Measurements from ENCODE around the gene SUGP2.

DNA sequence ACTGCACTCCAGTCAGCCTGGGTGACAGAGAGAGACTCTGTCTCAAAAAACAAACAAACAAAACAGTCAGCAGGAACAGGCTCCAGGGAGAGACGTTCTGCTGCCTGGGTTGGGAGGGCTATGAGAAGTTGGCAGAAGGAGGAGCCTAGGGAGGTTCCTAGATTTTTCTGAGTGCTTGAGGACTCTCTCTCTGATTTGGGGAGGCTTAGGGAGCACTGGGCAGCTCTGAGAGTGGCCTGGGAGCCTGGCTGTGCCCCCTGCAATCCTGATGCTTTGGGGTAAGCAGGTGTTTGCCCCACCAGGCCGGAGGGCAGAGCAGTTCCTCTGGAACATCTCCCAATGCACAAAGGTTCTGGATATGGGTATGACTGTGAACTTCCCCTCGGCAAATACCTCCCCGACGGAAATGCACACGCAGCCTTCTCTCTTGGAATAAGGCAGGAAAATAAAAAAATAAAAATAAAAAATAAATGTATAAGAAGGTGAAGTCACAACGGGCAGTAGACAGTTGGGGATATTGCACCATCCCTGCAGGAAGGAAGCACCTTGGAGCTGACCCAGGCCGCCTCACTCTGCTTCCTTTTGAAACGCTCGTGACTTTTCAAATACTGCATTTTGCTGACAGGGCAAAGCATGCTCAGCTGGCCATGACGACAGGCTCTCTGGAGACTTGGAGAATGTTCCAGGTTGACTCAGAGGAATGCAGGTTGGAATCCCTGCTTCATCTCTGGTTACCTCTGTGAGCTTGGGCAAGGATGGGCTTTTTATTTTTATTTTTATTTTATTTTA, 65.8 kb downstream of the SUGP2 start:
- TF ChIP-seq, protein P1, sequence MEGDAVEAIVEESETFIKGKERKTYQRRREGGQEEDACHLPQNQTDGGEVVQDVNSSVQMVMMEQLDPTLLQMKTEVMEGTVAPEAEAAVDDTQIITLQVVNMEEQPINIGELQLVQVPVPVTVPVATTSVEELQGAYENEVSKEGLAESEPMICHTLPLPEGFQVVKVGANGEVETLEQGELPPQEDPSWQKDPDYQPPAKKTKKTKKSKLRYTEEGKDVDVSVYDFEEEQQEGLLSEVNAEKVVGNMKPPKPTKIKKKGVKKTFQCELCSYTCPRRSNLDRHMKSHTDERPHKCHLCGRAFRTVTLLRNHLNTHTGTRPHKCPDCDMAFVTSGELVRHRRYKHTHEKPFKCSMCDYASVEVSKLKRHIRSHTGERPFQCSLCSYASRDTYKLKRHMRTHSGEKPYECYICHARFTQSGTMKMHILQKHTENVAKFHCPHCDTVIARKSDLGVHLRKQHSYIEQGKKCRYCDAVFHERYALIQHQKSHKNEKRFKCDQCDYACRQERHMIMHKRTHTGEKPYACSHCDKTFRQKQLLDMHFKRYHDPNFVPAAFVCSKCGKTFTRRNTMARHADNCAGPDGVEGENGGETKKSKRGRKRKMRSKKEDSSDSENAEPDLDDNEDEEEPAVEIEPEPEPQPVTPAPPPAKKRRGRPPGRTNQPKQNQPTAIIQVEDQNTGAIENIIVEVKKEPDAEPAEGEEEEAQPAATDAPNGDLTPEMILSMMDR (IDR thresholded peaks at IDR 0.05): no peak
- TF ChIP-seq POLR2A (IDR thresholded peaks at IDR 0.05): no peak
